ENCODE measurements around the gene ELF2. TPM values are rescaled to one million over a fixed set of nuclear protein-coding genes. Genes with fewer than 3 reads are reported as not detected.

The ELF2 gene
- total and polyA plus RNA-seq, 2 experiments from 2014 or later = 38.2 to 48.8 TPM

- no peak for TF ChIP-seq REST (IDR thresholded peaks at IDR 0.05; ENCODE audit: unreplicated experiment)
- no peak for TF ChIP-seq ETS1 (IDR thresholded peaks at IDR 0.05)
- no peak for TF ChIP-seq STAT1 (IDR thresholded peaks at IDR 0.05; ENCODE audit: unreplicated experiment)
- TF ChIP-seq CTCF (conservative IDR thresholded peaks at IDR 0.05; ENCODE audit: low read depth in 2 of 2) = no peak
Observed at GRCh38 chr4:139175646-139176301, 1.2 kb downstream of the ELF2 start (continued).

- Histone ChIP-seq H3K4me3 (no peak overlapping the region), H3K4me1 (ENCODE audit: insufficient read depth) (peaks cover 64% of the 10 kb centered on the region), H4K20me1 (replicated peaks; ENCODE audit: insufficient read depth) (peaks cover 9% of the 10 kb centered on the region; the same call in 1 of the 2 replicates), H3K79me2 (replicated peaks; ENCODE audit: insufficient read depth) (peaks cover 85% of the 10 kb centered on the region), H3F3A (replicated peaks; ENCODE audit: low read depth) (0 out of 2 replicates have a peak, but pooled peaks cover 5% of the 10 kb centered on the region), H3K27me3 (ENCODE audit: insufficient read depth) (peaks cover 16% of the 10 kb centered on the region), H3K36me3 (ENCODE audit: insufficient read depth) (no peaks in the 10 kb centered on the region), H3K4me2 (peak overlapping the region; percentile 15), H2AFZ (no peak overlapping the region), H3K27ac (ENCODE audit: low read depth) (peak overlapping the region; percentile 72), H3K9me2 (ENCODE audit: insufficient read depth) (no peaks in the 10 kb centered on the region)
- H3K4me1 Mint-ChIP-seq = peaks cover 53% of the 10 kb centered on the region
- H3K36me3 Mint-ChIP-seq (ENCODE audit: low read depth) = peaks cover 3% of the 10 kb centered on the region; the same call in 2 of the 3 replicates
- peaks cover 19% of the 10 kb centered on the region for H3K27me3 Mint-ChIP-seq (ENCODE audit: insufficient read depth, low read depth, poor library complexity)
- DNase-seq (ENCODE audit: low spot score) (peak; percentile 43), ATAC-seq (no peak)
- H3K4me3 Mint-ChIP-seq = no peak overlapping the region
- H3K9me3 Mint-ChIP-seq = no peaks in the 10 kb centered on the region; the same call in 2 of the 3 replicates
- H3K27ac Mint-ChIP-seq = peak overlapping the region; percentile 87
- TF ChIP-seq POLR2AphosphoS5 (IDR thresholded peaks at IDR 0.05; ENCODE audit: low read depth) (no peak), JUNB (IDR thresholded peaks at IDR 0.05; ENCODE audit: unreplicated experiment) (no peak), ZNF462 (CRISPR knock-in tag; IDR thresholded peaks at IDR 0.05) (no peak), CREB1 (CRISPR knock-in tag; IDR thresholded peaks at IDR 0.05; ENCODE audit: low read depth) (no peak)
Observed at GRCh38 chr4:139171876-139172691, 4.9 kb downstream of the ELF2 start.
